Mesendoderm (in vitro differentiated cells): ENCODE measurements around the gene TDP2.

ENCODE experiments used
- DNase-seq: peaks from one replicate; pipeline ENCODE4 v3.0.0; 2013
- H2AK5ac ChIP-seq: 2 replicates; pipeline ENCODE4 v1.6.1; 2013; ENCODE audit warnings: low read length, inconsistent platforms
- H2BK120ac ChIP-seq: 2 replicates; pipeline ENCODE4 v1.6.1; 2013; ENCODE audit warnings: low read depth, mild to moderate bottlenecking, low read length, moderate library complexity, mixed read lengths
- H2BK15ac ChIP-seq: replicated peaks from 2 replicates; pipeline ENCODE4 v1.6.1; 2013; ENCODE audit warnings: low read depth, mild to moderate bottlenecking, moderate library complexity
- H2BK5ac ChIP-seq: 2 replicates; pipeline ENCODE4 v1.6.1; 2013; ENCODE audit warnings: low read length, inconsistent platforms
- H3K18ac ChIP-seq: 2 replicates; pipeline ENCODE4 v1.6.1; 2013; ENCODE audit warnings: mild to moderate bottlenecking, low read length, mixed read lengths
- H3K23ac ChIP-seq: one replicate; pipeline ENCODE4 v1.6.1; 2013; ENCODE audit warnings: low read length
- H3K27ac ChIP-seq: 2 replicates; pipeline ENCODE4 v1.5.1; 2013; ENCODE audit warnings: low read depth, mild to moderate bottlenecking, inconsistent platforms, low read length, moderate library complexity
- H3K27me3 ChIP-seq: 2 replicates; pipeline ENCODE4 v1.6.1; 2013; ENCODE audit warnings: low read length, control low read depth, mild to moderate bottlenecking, inconsistent platforms; ENCODE audit not compliant: insufficient read depth, poor library complexity
- H3K36me3 ChIP-seq: 2 replicates; pipeline ENCODE4 v1.6.1; 2013; ENCODE audit warnings: low read length, inconsistent platforms; ENCODE audit not compliant: control insufficient read depth, insufficient read depth
- H3K4ac ChIP-seq: one replicate; pipeline ENCODE4 v1.6.1; 2013; ENCODE audit warnings: low read depth, mild to moderate bottlenecking, low read length, moderate library complexity
- H3K4me1 ChIP-seq: 2 replicates; pipeline ENCODE4 v1.6.1; 2013; ENCODE audit warnings: low read depth, low read length, inconsistent platforms; ENCODE audit not compliant: control insufficient read depth
- H3K4me2 ChIP-seq: 2 replicates; pipeline ENCODE4 v1.6.1; 2013; ENCODE audit warnings: low read length
- H3K4me3 ChIP-seq: 2 replicates; pipeline ENCODE4 v1.5.1; 2013; ENCODE audit warnings: mild to moderate bottlenecking, low read length
- H3K56ac ChIP-seq: one replicate; pipeline ENCODE4 v1.6.1; 2013; ENCODE audit warnings: low read length
- H3K79me1 ChIP-seq: 2 replicates; pipeline ENCODE4 v1.6.1; 2013; ENCODE audit warnings: low read length, inconsistent platforms
- H3K79me2 ChIP-seq: 2 replicates; pipeline ENCODE4 v1.6.1; 2013; ENCODE audit warnings: mild to moderate bottlenecking, low read length; ENCODE audit not compliant: control insufficient read depth, insufficient read depth
- H3K9ac ChIP-seq: 2 replicates; pipeline ENCODE4 v1.6.1; 2013; ENCODE audit warnings: low read length, inconsistent platforms
- H4K5ac ChIP-seq: one replicate; pipeline ENCODE4 v1.6.1; 2013; ENCODE audit warnings: low read length
- H4K8ac ChIP-seq: one replicate; pipeline ENCODE4 v1.6.1; 2013; ENCODE audit warnings: low read depth, mild to moderate bottlenecking, control low read depth, low read length, moderate library complexity
- WGBS: extraction: QIAGEN DNeasy Blood & Tissue Kit; methylation state at CpG from one replicate; pipeline ENCODE4 v1.1.7; 2013; ENCODE audit warnings: low lambda C conversion rate, missing lambda C conversion rate; ENCODE audit not compliant: insufficient coverage; ENCODE audit errors: extremely low coverage; 5-methylcytosine and 5-hydroxymethylcytosine counted together

TDP2 gene

GRCh38 chr6:24655215-24655614 is 11.5 kb downstream of the TDP2 start:
- Histone ChIP-seq H3K27me3 (no peaks in the 10 kb centered on the region), H4K5ac (no peak overlapping the region), H2AK5ac (no peak overlapping the region), H3K4me2 (no peak overlapping the region), H3K27ac (no peak overlapping the region), H2BK5ac (no peak overlapping the region), H2BK15ac (no peak overlapping the region), H3K79me1 (peaks cover 5% of the 10 kb centered on the region), H3K4ac (no peak overlapping the region), H3K36me3 (peaks cover 1% of the 10 kb centered on the region), H3K9ac (no peak overlapping the region), H3K23ac (no peak overlapping the region), H3K79me2 (no peaks in the 10 kb centered on the region), H3K56ac (no peak overlapping the region), H3K18ac (no peak overlapping the region), H2BK120ac (no peak overlapping the region), H4K8ac (no peak overlapping the region), H3K4me3 (no peak overlapping the region), H3K4me1 (no peaks in the 10 kb centered on the region)
- WGBS, result no CpG with 5 or more reads among the region's 1 CpG
- no peak for DNase-seq

- no peaks in the 10 kb centered on the region for H3K27me3 ChIP-seq
- H4K8ac ChIP-seq, result no peak overlapping the region
- H3K36me3 ChIP-seq, result peaks cover 1% of the 10 kb centered on the region
- no peak overlapping the region for H4K5ac ChIP-seq
- H2BK5ac ChIP-seq, result no peak overlapping the region
- H2AK5ac ChIP-seq, result no peak overlapping the region
- no peak overlapping the region for H3K23ac ChIP-seq
- H3K18ac ChIP-seq, result no peak overlapping the region
- no peaks in the 10 kb centered on the region for H3K79me2 ChIP-seq
- H3K4ac ChIP-seq, result no peak overlapping the region
- H3K56ac ChIP-seq, result no peak overlapping the region
- no peak overlapping the region for H3K4me2 ChIP-seq
- no peak overlapping the region for H2BK120ac ChIP-seq
- H3K4me3 ChIP-seq, result no peak overlapping the region
- no peak for DNase-seq
- no peak overlapping the region for H3K27ac ChIP-seq
- no peaks in the 10 kb centered on the region for H3K4me1 ChIP-seq
- no CpG with 5 or more reads among the region's 3 CpGs for WGBS
- no peaks in the 10 kb centered on the region for H3K79me1 ChIP-seq
- no peak overlapping the region for H3K9ac ChIP-seq
- H2BK15ac ChIP-seq, result no peak overlapping the region
Observed at GRCh38 chr6:24650365-24650764, 16.3 kb downstream of the TDP2 start.

GRCh38 chr6:24649691-24650090 is 17.0 kb downstream of the TDP2 start:
- H3K79me2 ChIP-seq, result no peaks in the 10 kb centered on the region
- H3K36me3 ChIP-seq, result peaks cover 1% of the 10 kb centered on the region
- H3K4me3 ChIP-seq, result no peak overlapping the region
- no peak overlapping the region for H3K4me2 ChIP-seq
- H3K23ac ChIP-seq, result no peak overlapping the region
- DNase-seq, result no peak
- no peak overlapping the region for H3K4ac ChIP-seq
- WGBS, result no CpG with 5 or more reads among the region's 2 CpGs
- no peaks in the 10 kb centered on the region for H3K79me1 ChIP-seq
- H2BK120ac ChIP-seq, result no peak overlapping the region
- no peaks in the 10 kb centered on the region for H3K27me3 ChIP-seq
- no peak overlapping the region for H4K8ac ChIP-seq
- no peak overlapping the region for H2AK5ac ChIP-seq
- no peak overlapping the region for H3K27ac ChIP-seq
- H4K5ac ChIP-seq, result no peak overlapping the region
- no peak overlapping the region for H2BK5ac ChIP-seq
- H3K56ac ChIP-seq, result no peak overlapping the region
- no peak overlapping the region for H3K18ac ChIP-seq
- no peak overlapping the region for H3K9ac ChIP-seq
- no peak overlapping the region for H2BK15ac ChIP-seq
- H3K4me1 ChIP-seq, result no peaks in the 10 kb centered on the region

GRCh38 chr6:24648276-24648675 is 18.4 kb downstream of the TDP2 start:
- H3K36me3 ChIP-seq, result peaks cover 1% of the 10 kb centered on the region
- no CpG with 5 or more reads among the region's 5 CpGs for WGBS
- H3K27ac ChIP-seq, result no peak overlapping the region
- H3K4me3 ChIP-seq, result no peak overlapping the region
- H2BK120ac ChIP-seq, result no peak overlapping the region
- H3K23ac ChIP-seq, result no peak overlapping the region
- H3K4me2 ChIP-seq, result no peak overlapping the region
- no peak overlapping the region for H2BK15ac ChIP-seq
- H3K4ac ChIP-seq, result no peak overlapping the region
- H3K9ac ChIP-seq, result no peak overlapping the region
- no peak overlapping the region for H4K5ac ChIP-seq
- no peaks in the 10 kb centered on the region for H3K79me1 ChIP-seq
- H2AK5ac ChIP-seq, result no peak overlapping the region
- H3K56ac ChIP-seq, result no peak overlapping the region
- H3K18ac ChIP-seq, result no peak overlapping the region
- no peaks in the 10 kb centered on the region for H3K79me2 ChIP-seq
- no peak for DNase-seq
- no peaks in the 10 kb centered on the region for H3K27me3 ChIP-seq
- no peak overlapping the region for H4K8ac ChIP-seq
- no peak overlapping the region for H2BK5ac ChIP-seq
- no peaks in the 10 kb centered on the region for H3K4me1 ChIP-seq

- Histone ChIP-seq H3K4me1 (no peaks in the 10 kb centered on the region), H3K56ac (no peak overlapping the region), H2BK5ac (no peak overlapping the region), H3K36me3 (no peaks in the 10 kb centered on the region), H3K79me2 (no peaks in the 10 kb centered on the region), H3K4ac (no peak overlapping the region), H4K8ac (no peak overlapping the region), H3K79me1 (no peaks in the 10 kb centered on the region), H3K27ac (no peak overlapping the region), H2BK120ac (no peak overlapping the region), H2BK15ac (no peak overlapping the region), H4K5ac (no peak overlapping the region), H3K4me3 (no peak overlapping the region), H3K23ac (no peak overlapping the region), H2AK5ac (no peak overlapping the region), H3K27me3 (no peaks in the 10 kb centered on the region), H3K4me2 (no peak overlapping the region), H3K9ac (no peak overlapping the region), H3K18ac (no peak overlapping the region)
- WGBS, result no CpG with 5 or more reads among the region's 8 CpGs
- peak; percentile 27 for DNase-seq
Observed at GRCh38 chr6:24646771-24647170, 19.9 kb downstream of the TDP2 start.

- Histone ChIP-seq H2AK5ac (no peak overlapping the region), H3K79me1 (no peaks in the 10 kb centered on the region), H3K56ac (no peak overlapping the region), H3K79me2 (no peaks in the 10 kb centered on the region), H3K23ac (no peak overlapping the region), H3K9ac (no peak overlapping the region), H3K36me3 (no peaks in the 10 kb centered on the region), H3K18ac (no peak overlapping the region), H3K4ac (no peak overlapping the region), H3K4me3 (no peak overlapping the region), H3K27ac (no peak overlapping the region), H2BK5ac (no peak overlapping the region), H4K5ac (no peak overlapping the region), H3K4me2 (no peak overlapping the region), H3K4me1 (no peaks in the 10 kb centered on the region), H2BK15ac (no peak overlapping the region), H2BK120ac (no peak overlapping the region), H3K27me3 (no peaks in the 10 kb centered on the region), H4K8ac (no peak overlapping the region)
- no peak for DNase-seq
- 100% methylated on average over 1 of the region's 4 CpGs for WGBS
Observed at GRCh38 chr6:24644377-24644776, 22.3 kb downstream of the TDP2 start.
